ENCODE results near the gene CD55.

Gene CD55

GRCh38 chr1:207330011-207330710 is 8.7 kb downstream of the CD55 start:
- no peak for DNase-seq (ENCODE audit: low read depth)

GRCh38 chr1:207331354-207332313 is 10.2 kb downstream of the CD55 start:
- no peak for DNase-seq (ENCODE audit: low read depth)

- DNase-seq (ENCODE audit: low read depth) = no peak
These were observed 11.6 kb downstream of the CD55 start for GRCh38 chr1:207333009-207333600.

GRCh38 chr1:207333620-207334019 is 12.1 kb downstream of the CD55 start:
- no peak for DNase-seq (ENCODE audit: low read depth)

- no peak for DNase-seq (ENCODE audit: low read depth)
These were observed 12.9 kb downstream of the CD55 start for GRCh38 chr1:207334337-207334736.

- no peak for DNase-seq (ENCODE audit: low read depth)
These were observed 13.7 kb downstream of the CD55 start for GRCh38 chr1:207335138-207335537.

- DNase-seq (ENCODE audit: low read depth) = no peak
These were observed 14.4 kb downstream of the CD55 start for GRCh38 chr1:207335695-207336363.

GRCh38 chr1:207336559-207337467 is 15.3 kb downstream of the CD55 start:
- DNase-seq (ENCODE audit: low read depth) = no peak

- no peak for DNase-seq (ENCODE audit: low read depth)
These were observed 20.9 kb downstream of the CD55 start for GRCh38 chr1:207342332-207342731.

GRCh38 chr1:207343675-207344074 is 22.2 kb downstream of the CD55 start:
- no peak for DNase-seq (ENCODE audit: low read depth)

- DNase-seq (ENCODE audit: low read depth) = no peak
These were observed 22.7 kb downstream of the CD55 start for GRCh38 chr1:207344221-207344620.

- DNase-seq (ENCODE audit: low read depth) = no peak
These were observed 24.4 kb downstream of the CD55 start for GRCh38 chr1:207345644-207346477.

GRCh38 chr1:207346513-207346912 is 25.0 kb downstream of the CD55 start:
- DNase-seq (ENCODE audit: low read depth) = no peak

- DNase-seq (ENCODE audit: low read depth) = no peak
These were observed 28.5 kb downstream of the CD55 start for GRCh38 chr1:207349979-207350378.

GRCh38 chr1:207352554-207352953 is 31.1 kb downstream of the CD55 start:
- DNase-seq (ENCODE audit: low read depth) = no peak

- no peak for DNase-seq (ENCODE audit: low read depth)
These were observed 33.6 kb downstream of the CD55 start for GRCh38 chr1:207355060-207355459.

GRCh38 chr1:207355513-207356295 is 34.2 kb downstream of the CD55 start:
- no peak for DNase-seq (ENCODE audit: low read depth)

- no peak for DNase-seq (ENCODE audit: low read depth)
These were observed 39.6 kb downstream of the CD55 start for GRCh38 chr1:207361029-207361428.

GRCh38 chr1:207361889-207362288 is 40.4 kb downstream of the CD55 start:
- DNase-seq (ENCODE audit: low read depth) = no peak
